GM10266 (cell line): ENCODE results near the gene KCNJ12.

ENCODE experiments used
- DNase-seq: peaks from one replicate; pipeline ENCODE4 v3.0.0; 2012; ENCODE audit errors: extremely low spot score
- CTCF ChIP-seq: IDR thresholded peaks from 2 replicates; pipeline ENCODE4 v1.5.1; 2012; ENCODE audit warnings: mild to moderate bottlenecking, low read depth; ENCODE audit not compliant: control insufficient read depth, insufficient read depth; ENCODE audit errors: missing control alignments

Gene KCNJ12

GRCh38 chr17:21365016-21365415 is 11.1 kb upstream of the KCNJ12 start:
- no peak for DNase-seq
- TF ChIP-seq CTCF, result no peak

- DNase-seq, result no peak
Observed at GRCh38 chr17:21368545-21369246, 7.5 kb upstream of the KCNJ12 start.

GRCh38 chr17:21369395-21369794 is 6.8 kb upstream of the KCNJ12 start:
- no peak for DNase-seq
- no peak for TF ChIP-seq CTCF

More at GRCh38 chr17:21368545-21369246, 7.5 kb upstream of the KCNJ12 start:
- no peak for TF ChIP-seq CTCF

- TF ChIP-seq CTCF, result no peak
- DNase-seq, result no peak
Observed at GRCh38 chr17:21370430-21370829, 5.7 kb upstream of the KCNJ12 start.

GRCh38 chr17:21371511-21372081 is 4.6 kb upstream of the KCNJ12 start:
- no peak for TF ChIP-seq CTCF
- DNase-seq, result no peak

- no peak for TF ChIP-seq CTCF
- DNase-seq, result no peak
Observed at GRCh38 chr17:21372256-21372954, 3.8 kb upstream of the KCNJ12 start.

- no peak for DNase-seq
- no peak for TF ChIP-seq CTCF
Observed at GRCh38 chr17:21373036-21373435, 3.1 kb upstream of the KCNJ12 start.
